ENCODE results near the gene FBXL7. TPM values are rescaled to one million over a fixed set of nuclear protein-coding genes. Genes with fewer than 3 reads are reported as not detected.

The FBXL7 gene
- polyA plus RNA-seq, 1 donor from 2014 or later, result 0.24 TPM

GRCh38 chr5:15615859-15616258 lies 115.9 kb downstream of the FBXL7 start:
- no peaks in the 10 kb centered on the region for H3K36me3 ChIP-seq (ENCODE audit: insufficient read depth, low read length)
- no peaks in the 10 kb centered on the region for H4K20me1 ChIP-seq (ENCODE audit: insufficient read depth)
- TF ChIP-seq MXI1 (conservative IDR thresholded peaks at IDR 0.05; ENCODE audit: poor library complexity, severe bottlenecking) (no peak), SMC3 (conservative IDR thresholded peaks at IDR 0.05; ENCODE audit: poor library complexity) (no peak), EZH2 (IDR thresholded peaks at IDR 0.05; ENCODE audit: borderline replicate concordance, insufficient read depth, low read length, poor library complexity, severe bottlenecking) (no peak), RAD21 (conservative IDR thresholded peaks at IDR 0.05) (no peak), EP300 (conservative IDR thresholded peaks at IDR 0.05; ENCODE audit: poor library complexity, severe bottlenecking) (no peak), REST (IDR thresholded peaks at IDR 0.05; ENCODE audit: borderline replicate concordance) (no peak), POLR2AphosphoS5 (IDR thresholded peaks at IDR 0.05) (no peak), TAF1 (IDR thresholded peaks at IDR 0.05; ENCODE audit: low read depth) (no peak)
- TF ChIP-seq, protein P1, sequence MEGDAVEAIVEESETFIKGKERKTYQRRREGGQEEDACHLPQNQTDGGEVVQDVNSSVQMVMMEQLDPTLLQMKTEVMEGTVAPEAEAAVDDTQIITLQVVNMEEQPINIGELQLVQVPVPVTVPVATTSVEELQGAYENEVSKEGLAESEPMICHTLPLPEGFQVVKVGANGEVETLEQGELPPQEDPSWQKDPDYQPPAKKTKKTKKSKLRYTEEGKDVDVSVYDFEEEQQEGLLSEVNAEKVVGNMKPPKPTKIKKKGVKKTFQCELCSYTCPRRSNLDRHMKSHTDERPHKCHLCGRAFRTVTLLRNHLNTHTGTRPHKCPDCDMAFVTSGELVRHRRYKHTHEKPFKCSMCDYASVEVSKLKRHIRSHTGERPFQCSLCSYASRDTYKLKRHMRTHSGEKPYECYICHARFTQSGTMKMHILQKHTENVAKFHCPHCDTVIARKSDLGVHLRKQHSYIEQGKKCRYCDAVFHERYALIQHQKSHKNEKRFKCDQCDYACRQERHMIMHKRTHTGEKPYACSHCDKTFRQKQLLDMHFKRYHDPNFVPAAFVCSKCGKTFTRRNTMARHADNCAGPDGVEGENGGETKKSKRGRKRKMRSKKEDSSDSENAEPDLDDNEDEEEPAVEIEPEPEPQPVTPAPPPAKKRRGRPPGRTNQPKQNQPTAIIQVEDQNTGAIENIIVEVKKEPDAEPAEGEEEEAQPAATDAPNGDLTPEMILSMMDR (IDR thresholded peaks at IDR 0.05; ENCODE audit: poor library complexity, severe bottlenecking), result no peak
- H2AFZ ChIP-seq (ENCODE audit: low read depth, low read length), result no peak overlapping the region
- no peaks in the 10 kb centered on the region for H3K27me3 ChIP-seq (ENCODE audit: insufficient read depth, low read depth, low read length)
- no peaks in the 10 kb centered on the region for H3K9me2 ChIP-seq (ENCODE audit: insufficient read depth, low read length)
- no peak overlapping the region for H3K9ac ChIP-seq (ENCODE audit: low read length)
- no peaks in the 10 kb centered on the region for H3K79me2 ChIP-seq (replicated peaks; ENCODE audit: insufficient read depth, low read length)
- no peak overlapping the region for H3K4me3 ChIP-seq (ENCODE audit: low read length)
- no peaks in the 10 kb centered on the region for H3F3A ChIP-seq (ENCODE audit: insufficient read depth, low read length, poor library complexity, severe bottlenecking)
- H3K27ac ChIP-seq (ENCODE audit: low read length), result no peak overlapping the region
- H3K9me3 ChIP-seq (ENCODE audit: low read length), result no peaks in the 10 kb centered on the region
- H3K4me2 ChIP-seq (ENCODE audit: low read length), result no peak overlapping the region

GRCh38 chr5:15618938-15619337 lies 119.0 kb downstream of the FBXL7 start:
- Histone ChIP-seq H3K9me2 (ENCODE audit: insufficient read depth, low read length) (no peaks in the 10 kb centered on the region), H2AFZ (ENCODE audit: low read depth, low read length) (no peak overlapping the region), H3K36me3 (ENCODE audit: insufficient read depth, low read length) (no peaks in the 10 kb centered on the region), H3K79me2 (replicated peaks; ENCODE audit: insufficient read depth, low read length) (no peaks in the 10 kb centered on the region), H3F3A (ENCODE audit: insufficient read depth, low read length, poor library complexity, severe bottlenecking) (no peaks in the 10 kb centered on the region), H3K9me3 (ENCODE audit: low read length) (no peaks in the 10 kb centered on the region), H4K20me1 (ENCODE audit: insufficient read depth) (no peaks in the 10 kb centered on the region), H3K27me3 (ENCODE audit: insufficient read depth, low read depth, low read length) (no peaks in the 10 kb centered on the region), H3K4me2 (ENCODE audit: low read length) (no peak overlapping the region), H3K27ac (ENCODE audit: low read length) (no peak overlapping the region), H3K9ac (ENCODE audit: low read length) (no peak overlapping the region), H3K4me3 (ENCODE audit: low read length) (no peak overlapping the region)
- TF ChIP-seq, protein P1 (IDR thresholded peaks at IDR 0.05; ENCODE audit: poor library complexity, severe bottlenecking), result no peak
- TF ChIP-seq EZH2 (IDR thresholded peaks at IDR 0.05; ENCODE audit: borderline replicate concordance, insufficient read depth, low read length, poor library complexity, severe bottlenecking), result no peak
- TF ChIP-seq TAF1 (IDR thresholded peaks at IDR 0.05; ENCODE audit: low read depth), result no peak
- TF ChIP-seq EP300 (conservative IDR thresholded peaks at IDR 0.05; ENCODE audit: poor library complexity, severe bottlenecking), result no peak
- no peak for TF ChIP-seq SMC3 (conservative IDR thresholded peaks at IDR 0.05; ENCODE audit: poor library complexity)
- TF ChIP-seq RAD21 (conservative IDR thresholded peaks at IDR 0.05), result no peak
- no peak for TF ChIP-seq MXI1 (conservative IDR thresholded peaks at IDR 0.05; ENCODE audit: poor library complexity, severe bottlenecking)
- TF ChIP-seq POLR2AphosphoS5 (IDR thresholded peaks at IDR 0.05), result no peak
- TF ChIP-seq REST (IDR thresholded peaks at IDR 0.05; ENCODE audit: borderline replicate concordance), result no peak
